ENCODE results near the gene SLC25A42. TPM values are rescaled to one million over a fixed set of nuclear protein-coding genes. Genes with fewer than 3 reads are reported as not detected.

The SLC25A42 gene
- total and polyA plus RNA-seq, 2 donors from 2014 or later, result 9.7 to 70.7 TPM

GRCh38 chr19:19149435-19149834, 85.6 kb downstream of the SLC25A42 start:
- Histone ChIP-seq H3K9ac (ENCODE audit: low read length in 3 of 3) (no peak overlapping the region), H3K27ac (ENCODE audit: low read depth in 2 of 2, low read length in 2 of 2) (no peak overlapping the region), H3K9me3 (ENCODE audit: control insufficient read depth in 2 of 3, insufficient read depth in 1 of 3, low read length in 3 of 3) (no peaks in the 10 kb centered on the region), H3K27me3 (ENCODE audit: control insufficient read depth, insufficient read depth, low read length) (no peaks in the 10 kb centered on the region), H3K4me1 (ENCODE audit: control insufficient read depth in 2 of 3, insufficient read depth in 2 of 3, low read depth in 1 of 3, low read length in 3 of 3) (no peaks in the 10 kb centered on the region), H3K4me3 (ENCODE audit: low read length in 3 of 3) (no peak overlapping the region), H3K36me3 (ENCODE audit: control insufficient read depth in 2 of 3, insufficient read depth in 3 of 3, low read length in 3 of 3) (no peaks in the 10 kb centered on the region)
- FAIRE-seq, result no peak
- TF ChIP-seq, protein P1, sequence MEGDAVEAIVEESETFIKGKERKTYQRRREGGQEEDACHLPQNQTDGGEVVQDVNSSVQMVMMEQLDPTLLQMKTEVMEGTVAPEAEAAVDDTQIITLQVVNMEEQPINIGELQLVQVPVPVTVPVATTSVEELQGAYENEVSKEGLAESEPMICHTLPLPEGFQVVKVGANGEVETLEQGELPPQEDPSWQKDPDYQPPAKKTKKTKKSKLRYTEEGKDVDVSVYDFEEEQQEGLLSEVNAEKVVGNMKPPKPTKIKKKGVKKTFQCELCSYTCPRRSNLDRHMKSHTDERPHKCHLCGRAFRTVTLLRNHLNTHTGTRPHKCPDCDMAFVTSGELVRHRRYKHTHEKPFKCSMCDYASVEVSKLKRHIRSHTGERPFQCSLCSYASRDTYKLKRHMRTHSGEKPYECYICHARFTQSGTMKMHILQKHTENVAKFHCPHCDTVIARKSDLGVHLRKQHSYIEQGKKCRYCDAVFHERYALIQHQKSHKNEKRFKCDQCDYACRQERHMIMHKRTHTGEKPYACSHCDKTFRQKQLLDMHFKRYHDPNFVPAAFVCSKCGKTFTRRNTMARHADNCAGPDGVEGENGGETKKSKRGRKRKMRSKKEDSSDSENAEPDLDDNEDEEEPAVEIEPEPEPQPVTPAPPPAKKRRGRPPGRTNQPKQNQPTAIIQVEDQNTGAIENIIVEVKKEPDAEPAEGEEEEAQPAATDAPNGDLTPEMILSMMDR (IDR thresholded peaks at IDR 0.05; ENCODE audit: borderline replicate concordance, extremely low read depth, insufficient read depth), result no peak
- intact Hi-C loops (cut with DNase I), result no loop called here
- no peak for DNase-seq

- intact Hi-C loops (cut with DNase I), result no loop called here
- H3K27ac ChIP-seq (ENCODE audit: low read depth in 2 of 2, low read length in 2 of 2), result no peak overlapping the region
- H3K36me3 ChIP-seq (ENCODE audit: control insufficient read depth in 2 of 3, insufficient read depth in 3 of 3, low read length in 3 of 3), result no peaks in the 10 kb centered on the region
- DNase-seq, result no peak
- peaks cover 0 to 2% (median 0%) of the 10 kb centered on the region in 3 donors for H3K9me3 ChIP-seq (ENCODE audit: control insufficient read depth in 2 of 3, insufficient read depth in 1 of 3, low read length in 3 of 3)
- H3K27me3 ChIP-seq (ENCODE audit: control insufficient read depth, insufficient read depth, low read length), result no peaks in the 10 kb centered on the region
- no peaks in the 10 kb centered on the region for H3K4me1 ChIP-seq (ENCODE audit: control insufficient read depth in 2 of 3, insufficient read depth in 2 of 3, low read depth in 1 of 3, low read length in 3 of 3)
- H3K9ac ChIP-seq (ENCODE audit: low read length in 3 of 3), result no peak overlapping the region
- no peak for FAIRE-seq
- TF ChIP-seq, protein P1 (IDR thresholded peaks at IDR 0.05; ENCODE audit: borderline replicate concordance, extremely low read depth, insufficient read depth), result no peak
- no peak overlapping the region for H3K4me3 ChIP-seq (ENCODE audit: low read length in 3 of 3)
Measured at GRCh38 chr19:19151418-19151817, 87.6 kb downstream of the SLC25A42 start.

GRCh38 chr19:19152668-19153384, 89.0 kb downstream of the SLC25A42 start:
- TF ChIP-seq, protein P1 (IDR thresholded peaks at IDR 0.05; ENCODE audit: borderline replicate concordance, extremely low read depth, insufficient read depth), result no peak
- intact Hi-C loops (cut with DNase I), result no loop called here
- no peaks in the 10 kb centered on the region for H3K27me3 ChIP-seq (ENCODE audit: control insufficient read depth, insufficient read depth, low read length)
- H3K36me3 ChIP-seq (ENCODE audit: control insufficient read depth in 2 of 3, insufficient read depth in 3 of 3, low read length in 3 of 3), result no peaks in the 10 kb centered on the region
- no peak overlapping the region for H3K9ac ChIP-seq (ENCODE audit: low read length in 3 of 3)
- no peaks in the 10 kb centered on the region for H3K4me1 ChIP-seq (ENCODE audit: control insufficient read depth in 2 of 3, insufficient read depth in 2 of 3, low read depth in 1 of 3, low read length in 3 of 3)
- H3K4me3 ChIP-seq (ENCODE audit: low read length in 3 of 3), result no peak overlapping the region
- DNase-seq (no peak), FAIRE-seq (no peak)
- peaks cover 0 to 2% (median 0%) of the 10 kb centered on the region in 3 donors for H3K9me3 ChIP-seq (ENCODE audit: control insufficient read depth in 2 of 3, insufficient read depth in 1 of 3, low read length in 3 of 3)
- H3K27ac ChIP-seq (ENCODE audit: low read depth in 2 of 2, low read length in 2 of 2), result no peak overlapping the region
